Dedifferentiated amniotic fluid mesenchymal stem cell (primary cell): ENCODE data around the gene CALML6.
"Not testable (repeated sequence)": the region's sequence is repeated elsewhere in the genome, so short reads cannot be mapped to it uniquely, and the experiment has no call there.

Source experiments
- DNase-seq: peaks from one replicate; pipeline ENCODE4 v3.0.0-alpha.2; 2016; ENCODE audit errors: extremely low spot score

The CALML6 gene

GRCh38 chr1:1914971-1915692, at the start of gene CALML6:
TSS of gene CALML6 (plus strand) at chr1:1915260. CDS start at chr1:1915281, 21 bp downstream.
- DNase-seq = no peak

- no peak for DNase-seq
Measured at GRCh38 chr1:1867164-1867563, 47.9 kb upstream of the CALML6 start.

- DNase-seq = no peak
Measured at GRCh38 chr1:1869469-1869868, 45.6 kb upstream of the CALML6 start.

GRCh38 chr1:1872329-1872994, 42.6 kb upstream of the CALML6 start:
- DNase-seq = no peak

GRCh38 chr1:1873186-1873585, 41.9 kb upstream of the CALML6 start:
- DNase-seq = no peak

- no peak for DNase-seq
Measured at GRCh38 chr1:1874901-1875300, 40.2 kb upstream of the CALML6 start.

GRCh38 chr1:1875932-1876331, 39.1 kb upstream of the CALML6 start:
- no peak for DNase-seq

- DNase-seq = no peak
Measured at GRCh38 chr1:1876335-1876930, 38.6 kb upstream of the CALML6 start.

GRCh38 chr1:1877865-1878436, 37.1 kb upstream of the CALML6 start:
- DNase-seq = no peak

- no peak for DNase-seq
Measured at GRCh38 chr1:1879942-1880341, 35.1 kb upstream of the CALML6 start.

- DNase-seq = no peak
Measured at GRCh38 chr1:1880617-1881312, 34.3 kb upstream of the CALML6 start.

GRCh38 chr1:1881727-1882126, 33.3 kb upstream of the CALML6 start:
- DNase-seq = no peak

- no peak for DNase-seq
Measured at GRCh38 chr1:1883092-1883873, 31.8 kb upstream of the CALML6 start.

- not testable (repeated sequence) for DNase-seq
Measured at GRCh38 chr1:1883890-1884289, 31.2 kb upstream of the CALML6 start.

- DNase-seq = no peak
Measured at GRCh38 chr1:1889090-1889750, 25.8 kb upstream of the CALML6 start.

- no peak for DNase-seq
Measured at GRCh38 chr1:1889847-1890505, 25.1 kb upstream of the CALML6 start.

- peak; percentile 70 for DNase-seq
Measured at GRCh38 chr1:1890506-1891348, 24.3 kb upstream of the CALML6 start, which contains the start of gene GNB1. TSS of gene GNB1 (minus strand) at chr1:1891087. CDS start at chr1:1825453, 65,634 bp downstream.

- no peak for DNase-seq
Measured at GRCh38 chr1:1891349-1892078, 23.5 kb upstream of the CALML6 start.
